GM12878 (cell line): Measurements from ENCODE around the gene ZFAND2A. TPM values are rescaled to one million over a fixed set of nuclear protein-coding genes. Genes with fewer than 3 reads are reported as not detected.

Source experiments
- ATAC-seq: fragments of 200-7000 bp; cut with Tn5 transposase; 3 replicates; pipeline ENCODE4 v1.9.1; 2020; ENCODE audit warnings: mild to moderate bottlenecking, moderate library complexity
- BruUV-seq: library from RNA; stranded (reverse); fragments of 400-500 nt; replicated peaks from 2 replicates; lab custom pipeline; 2021; lab: Mats Ljungman, UMichigan
- CTCF ChIA-PET: fragments of 300-600 bp; sonication (Branson Sonifier 250); formaldehyde crosslinking; extraction: SDS; loops from one replicate; lab custom pipeline; 2021; ENCODE audit warnings: inconsistent platforms; lab: Yijun Ruan, JAX
- POLR2A ChIA-PET: fragments of 350-600 bp; formaldehyde crosslinking; extraction: SDS; loops from one replicate; lab custom pipeline; 2021; ENCODE audit warnings: inconsistent platforms; lab: Charles Lee
- RAD21 ChIA-PET: fragments of 300-600 bp; sonication (Branson Sonifier 250); formaldehyde crosslinking; loops from one replicate; lab custom pipeline; 2023; ENCODE audit warnings: antibody characterized with exemption; ENCODE audit not compliant: unreplicated experiment; lab: Charles Lee
- SMC1A ChIA-PET: fragments of 300-600 bp; sonication (Branson Sonifier 250); formaldehyde crosslinking; loops from one replicate; lab custom pipeline; 2023; ENCODE audit not compliant: unreplicated experiment, uncharacterized antibody; lab: Charles Lee
- DNase-seq: peaks from one replicate; pipeline ENCODE4 v3.0.0-alpha.2; 2011; ENCODE audit warnings: low read depth, low spot score
- FAIRE-seq: peaks from 3 replicates; lab custom pipeline; 2011; peaks lifted over from hg19 to GRCh38; lab: Jason Lieb, UNC
- H2AFZ ChIP-seq: 2 replicates; pipeline ENCODE4 v1.6.0; 2011; ENCODE audit warnings: low read depth, low read length, control low read depth; ENCODE audit not compliant: control insufficient read depth
- H3K27ac ChIP-seq: 2 replicates; pipeline ENCODE4 v1.5.1; 2011; ENCODE audit warnings: control low read depth; ENCODE audit not compliant: control insufficient read depth, insufficient read depth
- H3K27me3 ChIP-seq, 2 experiments: replicated peaks in 1 of 2; 2 replicates each; pipeline versions ENCODE4 v1.6.0 to v1.6.1; 2011; ENCODE audit warnings: low read length in 1 of 2; ENCODE audit not compliant: control insufficient read depth in 2 of 2, insufficient read depth in 2 of 2
- H3K36me3 ChIP-seq, 2 experiments: 2 replicates each; pipeline ENCODE4 v1.5.1; 2011; ENCODE audit warnings: low read length in 1 of 2; ENCODE audit not compliant: control insufficient read depth in 2 of 2, insufficient read depth in 2 of 2
- H3K4me1 ChIP-seq: 2 replicates; pipeline ENCODE4 v1.6.1; 2011; ENCODE audit warnings: mild to moderate bottlenecking, low read length, moderate library complexity, mixed read lengths; ENCODE audit not compliant: control insufficient read depth, insufficient read depth
- H3K4me2 ChIP-seq: 2 replicates; pipeline ENCODE4 v1.6.0; 2011; ENCODE audit warnings: control low read depth; ENCODE audit not compliant: control insufficient read depth, insufficient read depth
- H3K4me3 ChIP-seq: fragments of 200-600 bp; sonication (generic); 2 replicates; pipeline ENCODE4 v1.5.1; 2016
- H3K79me2 ChIP-seq: 2 replicates; pipeline ENCODE4 v1.6.0; 2011; ENCODE audit warnings: low read length; ENCODE audit not compliant: control insufficient read depth, insufficient read depth
- H3K9ac ChIP-seq: 2 replicates; pipeline ENCODE4 v1.8.0; 2011; ENCODE audit warnings: low read length, control low read depth, mixed read lengths; ENCODE audit not compliant: control insufficient read depth, insufficient read depth
- H3K9me3 ChIP-seq: replicated peaks from 3 replicates; pipeline ENCODE4 v1.5.1; 2011; ENCODE audit warnings: mild to moderate bottlenecking, low read length; ENCODE audit not compliant: control insufficient read depth, insufficient read depth
- H4K20me1 ChIP-seq: 2 replicates; pipeline ENCODE4 v1.6.0; 2011; ENCODE audit not compliant: control insufficient read depth, insufficient read depth
- BCL11A ChIP-seq: IDR thresholded peaks from 2 replicates; pipeline ENCODE4 v1.6.1; 2011; ENCODE audit warnings: low read depth, low read length
- BRCA1 ChIP-seq: IDR thresholded peaks from 2 replicates; pipeline ENCODE4 v1.6.1; 2011; ENCODE audit warnings: low read depth, low read length, improper control_type of control experiment
- DPF2 ChIP-seq: fragments of 450-650 bp; IDR thresholded peaks from 2 replicates; pipeline ENCODE4 v1.6.1; 2017; ENCODE audit warnings: mild to moderate bottlenecking
- EZH2 ChIP-seq: IDR thresholded peaks from 2 replicates; pipeline ENCODE4 v1.6.1; 2012; ENCODE audit warnings: low read depth, mild to moderate bottlenecking, control low read depth, inconsistent platforms, low read length, borderline replicate concordance; ENCODE audit not compliant: control insufficient read depth
- HDAC2 ChIP-seq: fragments of 200-600 bp; sonication (generic); IDR thresholded peaks from 2 replicates; pipeline ENCODE4 v1.6.1; 2017
- HSF1 ChIP-seq: fragments of 150-350 bp; IDR thresholded peaks from 2 replicates; pipeline ENCODE4 v1.6.1; 2014; ENCODE audit warnings: mild to moderate bottlenecking, low read depth, low read length
- KAT2A ChIP-seq: conservative IDR thresholded peaks from 2 replicates; pipeline ENCODE4 v1.6.1; 2011; ENCODE audit warnings: low read depth, low read length; ENCODE audit not compliant: control insufficient read depth
- MEF2B ChIP-seq: fragments of 450-650 bp; IDR thresholded peaks from 2 replicates; pipeline ENCODE4 v1.6.1; 2018; ENCODE audit warnings: mild to moderate bottlenecking, moderate library complexity; ENCODE audit not compliant: partially characterized antibody, poor library complexity, severe bottlenecking
- NBN ChIP-seq: fragments of 450-650 bp; IDR thresholded peaks from 2 replicates; pipeline ENCODE4 v1.6.1; 2016
- NFIC ChIP-seq: IDR thresholded peaks from 2 replicates; pipeline ENCODE4 v1.6.1; 2012; ENCODE audit warnings: low read depth, mild to moderate bottlenecking, inconsistent platforms, low read length, moderate library complexity
- POLR2AphosphoS2 ChIP-seq: IDR thresholded peaks from 2 replicates; pipeline ENCODE4 v1.6.1; 2011; ENCODE audit warnings: low read depth, mild to moderate bottlenecking, low read length, improper control_type of control experiment, moderate library complexity
- RELB ChIP-seq: fragments of 450-650 bp; IDR thresholded peaks from 2 replicates; pipeline ENCODE4 v1.6.1; 2017; ENCODE audit warnings: low read depth, mild to moderate bottlenecking, moderate library complexity
- ZBED1 ChIP-seq: IDR thresholded peaks from 2 replicates; pipeline ENCODE4 v1.6.1; 2016; ENCODE audit warnings: borderline replicate concordance
- WGBS: methylation state at CpG from one replicate; pipeline ENCODE4 v1.1.6; 2016; ENCODE audit warnings: low lambda C conversion rate; ENCODE audit not compliant: insufficient replicate concordance, insufficient coverage; ENCODE audit errors: missing lambda C conversion rate; 5-methylcytosine and 5-hydroxymethylcytosine counted together
- in situ Hi-C: fragments of 300-500 bp; cut with MboI; formaldehyde crosslinking; loops from 9 replicates; pipeline ENCODE4 v1.14.3; 2018; ENCODE audit warnings: mixed read lengths
- intact Hi-C: fragments of 100-400 bp; cut with micrococcal nuclease; formaldehyde crosslinking; loops from one replicate; pipeline ENCODE4 v1.14.2; 2022; ENCODE audit not compliant: unreplicated experiment
- polyA plus RNA-seq, 11 experiments: library from polyadenylated mRNA; depleted of rRNA in 4 of 11; unstranded in 6 of 11; stranded (reverse) in 5 of 11; fragments of >200 nt; fragmentation: Nextera tagmentation in 4 of 11; fragmentation: Illumina TruSeq in 1 of 11; extraction: Ambion mirVana in 4 of 11; extraction: Trizol in 1 of 11; gene quantifications; 1 replicate in 1 of 11; 2 replicates in 10 of 11; pipeline versions ENCODE4 v1.2.1 to v1.2.3, GENCODE V29; 2011 to 2016; ENCODE audit warnings: inconsistent platforms in 2 of 11, missing spikeins in 2 of 11, low read depth in 1 of 11
- total RNA-seq, 4 experiments: library from RNA; depleted of rRNA in 3 of 4; stranded (reverse); fragments of >200 nt in 3 of 4; fragmentation: Illumina TruSeq in 1 of 4; extraction: Trizol in 1 of 4; gene quantifications; 2 replicates each; pipeline versions ENCODE4 v1.2.1 to v1.2.3, GENCODE V29; 2013 to 2021
- TF ChIP-seq, protein P1 (sequence below): fragments of 450-650 bp; IDR thresholded peaks from 2 replicates; pipeline ENCODE4 v1.6.1; 2016; ENCODE audit warnings: mild to moderate bottlenecking
- TF ChIP-seq, protein P2 (sequence below): IDR thresholded peaks from 2 replicates; pipeline ENCODE4 v1.6.1; 2012; ENCODE audit warnings: low read depth, low read length, improper control_type of control experiment
- TF ChIP-seq, protein P3 (sequence below): IDR thresholded peaks from 2 replicates; pipeline ENCODE4 v1.6.1; 2011; ENCODE audit warnings: borderline replicate concordance, low read depth, mild to moderate bottlenecking, moderate library complexity, mixed read lengths, low read length; ENCODE audit not compliant: insufficient read depth; ENCODE audit errors: extremely low read length

The ZFAND2A gene
- total and polyA plus RNA-seq, 10 of the 15 experiments (the other 5 are each of a cell fraction or from before 2014, with no cell fraction given): 14.8 to 39.9 (median 20.8) TPM

DNA sequence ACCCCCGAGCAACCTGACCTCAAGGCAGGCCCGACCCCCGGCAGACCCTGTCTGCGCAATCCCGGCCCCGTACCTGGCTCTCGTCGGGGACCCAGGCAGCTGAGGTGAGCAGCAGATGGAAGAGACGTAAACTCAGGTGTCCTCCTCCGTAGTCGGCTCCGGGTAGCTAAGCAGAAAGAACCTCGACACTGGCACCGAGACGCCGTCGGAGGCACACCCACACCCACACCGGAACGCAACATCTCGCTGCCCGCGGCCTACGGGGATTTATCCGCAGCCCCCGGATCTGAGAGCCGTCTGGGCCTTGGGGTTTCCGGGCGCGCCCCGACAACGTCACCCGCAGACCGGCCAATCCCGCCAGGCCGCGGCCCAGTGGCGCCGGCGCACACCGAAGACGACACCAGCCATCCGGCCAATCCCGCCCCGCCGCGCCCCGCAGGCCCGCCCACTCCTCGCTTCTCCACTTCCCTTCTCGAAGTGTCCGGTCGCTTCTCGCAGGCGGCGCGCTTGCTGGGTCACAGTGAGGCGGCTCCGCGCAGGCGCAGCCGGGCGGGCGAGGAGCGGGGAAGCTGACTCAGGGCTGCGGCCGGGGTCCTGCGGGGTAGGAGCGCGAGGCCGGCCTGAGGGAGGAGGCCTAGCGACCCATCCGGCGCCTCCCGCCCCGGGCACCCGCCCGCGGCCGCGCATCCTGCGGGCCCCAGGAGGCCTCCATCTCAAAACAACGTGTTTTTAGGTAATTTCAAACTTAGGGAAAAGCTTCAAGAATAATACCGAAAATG, at the start of gene ZFAND2A (continued):
- peak; percentile 99 for TF ChIP-seq HSF1
- TF ChIP-seq BRCA1: no peak
- TF ChIP-seq, protein P1, sequence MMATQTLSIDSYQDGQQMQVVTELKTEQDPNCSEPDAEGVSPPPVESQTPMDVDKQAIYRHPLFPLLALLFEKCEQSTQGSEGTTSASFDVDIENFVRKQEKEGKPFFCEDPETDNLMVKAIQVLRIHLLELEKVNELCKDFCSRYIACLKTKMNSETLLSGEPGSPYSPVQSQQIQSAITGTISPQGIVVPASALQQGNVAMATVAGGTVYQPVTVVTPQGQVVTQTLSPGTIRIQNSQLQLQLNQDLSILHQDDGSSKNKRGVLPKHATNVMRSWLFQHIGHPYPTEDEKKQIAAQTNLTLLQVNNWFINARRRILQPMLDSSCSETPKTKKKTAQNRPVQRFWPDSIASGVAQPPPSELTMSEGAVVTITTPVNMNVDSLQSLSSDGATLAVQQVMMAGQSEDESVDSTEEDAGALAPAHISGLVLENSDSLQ: no peak
- peak; percentile 70; the same call in 1 of the 2 replicates for TF ChIP-seq DPF2
- TF ChIP-seq BCL11A: no peak
- TF ChIP-seq MEF2B: peak; percentile 8
- peak; percentile 60; the same call in 1 of the 2 replicates for TF ChIP-seq POLR2AphosphoS2

DNA sequence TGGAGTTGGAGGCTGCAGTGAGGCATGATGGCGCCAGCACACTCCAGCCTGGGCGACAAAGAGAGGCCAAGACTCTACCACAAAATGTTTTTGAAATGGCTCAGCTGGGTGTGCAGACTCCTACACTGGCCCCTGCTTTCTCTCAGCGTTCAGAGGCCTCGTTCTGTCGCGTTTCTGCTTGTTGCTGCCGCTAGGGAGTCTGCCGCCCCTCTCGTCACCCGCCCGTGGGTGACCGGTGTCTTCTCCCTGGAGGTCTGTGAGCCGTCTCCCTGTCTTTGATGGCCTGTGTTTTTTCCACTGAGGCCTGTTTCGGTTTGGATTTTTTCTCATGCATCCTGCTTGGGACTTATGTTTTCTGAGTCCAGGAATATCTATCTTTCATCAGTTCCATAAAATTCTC, 49.1 kb upstream of the ZFAND2A start:
- Histone ChIP-seq H3K4me1 (no peaks in the 10 kb centered on the region), H3K9ac (no peak overlapping the region), H3K4me3 (no peak overlapping the region), H3K27me3 (0 out of 4 replicates have a peak, but pooled peaks cover 0 to 1% of the 10 kb centered on the region in 2 experiments), H3K27ac (no peak overlapping the region), H3K9me3 (no peaks in the 10 kb centered on the region), H2AFZ (no peak overlapping the region), H3K36me3 (no peaks in the 10 kb centered on the region), H3K79me2 (no peaks in the 10 kb centered on the region), H3K4me2 (no peak overlapping the region), H4K20me1 (no peaks in the 10 kb centered on the region)
- no peak for DNase-seq
- 32% methylated on average over 14 of the region's 14 CpGs for WGBS
- intact Hi-C loops (no loop called here), in situ Hi-C loops (no loop called here)
- ChIA-PET POLR2A (no interaction called here), CTCF (no interaction called here), RAD21 (no interaction called here), SMC1A (no interaction called here)
- FAIRE-seq: no peak
- no peak for ATAC-seq
- no TSS peak for BruUV-seq
- TF ChIP-seq ZBED1 (no peak), RELB (no peak), HDAC2 (no peak), EZH2 (no peak), KAT2A (no peak), NBN (no peak), NFIC (no peak)
- TF ChIP-seq, protein P2, sequence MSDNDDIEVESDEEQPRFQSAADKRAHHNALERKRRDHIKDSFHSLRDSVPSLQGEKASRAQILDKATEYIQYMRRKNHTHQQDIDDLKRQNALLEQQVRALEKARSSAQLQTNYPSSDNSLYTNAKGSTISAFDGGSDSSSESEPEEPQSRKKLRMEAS: no peak
- TF ChIP-seq, protein P3, sequence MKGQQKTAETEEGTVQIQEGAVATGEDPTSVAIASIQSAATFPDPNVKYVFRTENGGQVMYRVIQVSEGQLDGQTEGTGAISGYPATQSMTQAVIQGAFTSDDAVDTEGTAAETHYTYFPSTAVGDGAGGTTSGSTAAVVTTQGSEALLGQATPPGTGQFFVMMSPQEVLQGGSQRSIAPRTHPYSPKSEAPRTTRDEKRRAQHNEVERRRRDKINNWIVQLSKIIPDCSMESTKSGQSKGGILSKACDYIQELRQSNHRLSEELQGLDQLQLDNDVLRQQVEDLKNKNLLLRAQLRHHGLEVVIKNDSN: no peak
